IMR-90 (cell line): ENCODE measurements around the gene STKLD1. TPM values are rescaled to one million over a fixed set of nuclear protein-coding genes. Genes with fewer than 3 reads are reported as not detected.

Experiments used
- ATAC-seq: fragments of 200-7000 bp; cut with Tn5 transposase; 2 replicates; pipeline ENCODE4 v1.9.1; 2020; ENCODE audit warnings: low read depth, mild to moderate bottlenecking, moderate library complexity
- BruUV-seq: library from RNA; stranded (reverse); fragments of 400-500 nt; replicated peaks from 2 replicates; lab custom pipeline; 2021; lab: Mats Ljungman, UMichigan
- CTCF ChIA-PET: fragments of 300-600 bp; formaldehyde crosslinking; extraction: SDS; loops from one replicate; lab custom pipeline; 2021; ENCODE audit warnings: antibody characterized with exemption; lab: Yijun Ruan, JAX
- POLR2A ChIA-PET: fragments of 300-600 bp; sonication (Branson Sonifier 250); formaldehyde crosslinking; loops from one replicate; lab custom pipeline; 2022; ENCODE audit warnings: antibody characterized with exemption; ENCODE audit not compliant: unreplicated experiment; lab: Charles Lee
- DNase-seq: peaks from one replicate; pipeline ENCODE4 v3.0.0; 2013
- H2AFZ ChIP-seq: replicated peaks from 2 replicates; pipeline ENCODE3; 2013; ENCODE audit warnings: low read length, mild to moderate bottlenecking; ENCODE audit not compliant: poor library complexity
- H2AK5ac ChIP-seq: 2 replicates; pipeline ENCODE4 v1.6.1; 2013; ENCODE audit warnings: low read depth, low read length, inconsistent platforms
- H2AK9ac ChIP-seq: replicated peaks from 2 replicates; pipeline ENCODE3; 2013; ENCODE audit warnings: mild to moderate bottlenecking, low read depth, low read length, moderate library complexity; ENCODE audit not compliant: poor library complexity
- H2BK120ac ChIP-seq: 2 replicates; pipeline ENCODE4 v1.6.1; 2013; ENCODE audit warnings: low read depth, low read length, inconsistent platforms
- H2BK15ac ChIP-seq: 3 replicates; pipeline ENCODE4 v1.6.1; 2013; ENCODE audit warnings: low read depth, low read length, inconsistent platforms
- H2BK20ac ChIP-seq: 2 replicates; pipeline ENCODE4 v1.6.1; 2013; ENCODE audit warnings: low read depth, mild to moderate bottlenecking, inconsistent platforms, low read length, moderate library complexity
- H2BK5ac ChIP-seq: 2 replicates; pipeline ENCODE4 v1.6.1; 2013; ENCODE audit warnings: mild to moderate bottlenecking, low read depth, low read length, inconsistent platforms; ENCODE audit not compliant: poor library complexity, severe bottlenecking
- H3K14ac ChIP-seq: replicated peaks from 2 replicates; pipeline ENCODE4 v1.6.1; 2013; ENCODE audit warnings: low read depth, low read length, inconsistent platforms
- H3K18ac ChIP-seq: 2 replicates; pipeline ENCODE4 v1.6.1; 2013; ENCODE audit warnings: low read depth, low read length, control low read depth
- H3K23ac ChIP-seq: 2 replicates; pipeline ENCODE4 v1.6.1; 2013; ENCODE audit warnings: low read depth, low read length, inconsistent platforms
- H3K27ac ChIP-seq: 2 replicates; pipeline ENCODE4 v1.5.1; 2013; ENCODE audit warnings: mild to moderate bottlenecking, control low read depth, low read length; ENCODE audit not compliant: insufficient read depth
- H3K27me3 ChIP-seq: 2 replicates; pipeline ENCODE4 v1.6.1; 2013; ENCODE audit warnings: low read length; ENCODE audit not compliant: control insufficient read depth, insufficient read depth
- H3K36me3 ChIP-seq: 2 replicates; pipeline ENCODE4 v1.6.1; 2013; ENCODE audit warnings: low read length, mixed read lengths; ENCODE audit not compliant: control insufficient read depth, insufficient read depth
- H3K4ac ChIP-seq: 2 replicates; pipeline ENCODE4 v1.6.1; 2013; ENCODE audit warnings: low read depth, low read length, inconsistent platforms
- H3K4me1 ChIP-seq: 2 replicates; pipeline ENCODE4 v1.6.1; 2013; ENCODE audit warnings: low read length, mixed read lengths; ENCODE audit not compliant: control insufficient read depth, insufficient read depth
- H3K4me2 ChIP-seq: 2 replicates; pipeline ENCODE4 v1.6.1; 2013; ENCODE audit warnings: low read depth, mild to moderate bottlenecking, control low read depth, low read length, moderate library complexity
- H3K4me3 ChIP-seq: 2 replicates; pipeline ENCODE4 v1.5.1; 2013; ENCODE audit warnings: low read depth, mild to moderate bottlenecking, control low read depth, low read length, moderate library complexity; ENCODE audit not compliant: insufficient read depth
- H3K56ac ChIP-seq: 2 replicates; pipeline ENCODE4 v1.6.1; 2013; ENCODE audit warnings: low read length, inconsistent platforms; ENCODE audit not compliant: insufficient read depth; ENCODE audit errors: extremely low read depth
- H3K79me1 ChIP-seq, 2 experiments: 2 replicates each; pipeline ENCODE4 v1.6.1; 2013; ENCODE audit warnings: low read length in 2 of 2, inconsistent platforms in 1 of 2, low read depth in 1 of 2
- H3K9ac ChIP-seq: 2 replicates; pipeline ENCODE4 v1.6.1; 2013; ENCODE audit warnings: low read depth, low read length, control low read depth
- H3K9me1 ChIP-seq: 2 replicates; pipeline ENCODE4 v1.6.1; 2013; ENCODE audit warnings: low read length, inconsistent platforms; ENCODE audit not compliant: insufficient read depth
- H3K9me3 ChIP-seq: 2 replicates; pipeline ENCODE4 v1.6.1; 2013; ENCODE audit warnings: low read length; ENCODE audit not compliant: control insufficient read depth, insufficient read depth
- H4K20me1 ChIP-seq: 2 replicates; pipeline ENCODE4 v1.6.1; 2013; ENCODE audit warnings: low read length, inconsistent platforms; ENCODE audit not compliant: insufficient read depth
- H4K5ac ChIP-seq: 2 replicates; pipeline ENCODE4 v1.6.1; 2013; ENCODE audit warnings: mild to moderate bottlenecking, low read depth, low read length, control low read depth
- H4K8ac ChIP-seq, 2 experiments: 2 replicates each; pipeline ENCODE4 v1.6.1; 2013; ENCODE audit warnings: low read depth in 2 of 2, low read length in 2 of 2, control low read depth in 1 of 2, inconsistent platforms in 1 of 2
- H4K91ac ChIP-seq: 2 replicates; pipeline ENCODE4 v1.6.1; 2013; ENCODE audit warnings: low read depth, low read length, inconsistent platforms; ENCODE audit not compliant: insufficient read depth
- CHD1 ChIP-seq: IDR thresholded peaks from 2 replicates; pipeline ENCODE4 v1.6.1; 2012; ENCODE audit warnings: low read depth, low read length, improper control_type of control experiment
- MAZ ChIP-seq: IDR thresholded peaks from 2 replicates; pipeline ENCODE4 v1.6.1; 2012; ENCODE audit warnings: low read depth, mild to moderate bottlenecking, low read length, improper control_type of control experiment, moderate library complexity, borderline replicate concordance
- MXI1 ChIP-seq: IDR thresholded peaks from 2 replicates; pipeline ENCODE4 v1.6.1; 2012; ENCODE audit warnings: low read depth, mild to moderate bottlenecking, low read length, moderate library complexity, borderline replicate concordance
- NFE2L2 ChIP-seq: fragments of 150-350 bp; IDR thresholded peaks from 2 replicates; pipeline ENCODE4 v1.6.1; 2016; ENCODE audit warnings: low read depth, mild to moderate bottlenecking, low read length
- RFX5 ChIP-seq: IDR thresholded peaks from 2 replicates; pipeline ENCODE4 v1.8.0; 2012; ENCODE audit warnings: low read depth, mild to moderate bottlenecking, low read length, moderate library complexity
- SMC3 ChIP-seq: fragments of 150-350 bp; IDR thresholded peaks from 2 replicates; pipeline ENCODE4 v1.6.1; 2016; ENCODE audit warnings: low read depth, mild to moderate bottlenecking, antibody characterized with exemption, low read length, moderate library complexity
- WGBS, 2 experiments: methylation state at CpG; one replicate each; pipeline versions ENCODE4 v1.1.5 to v1.1.7; 2013; ENCODE audit warnings: missing lambda C conversion rate in 2 of 2; ENCODE audit not compliant: insufficient read length in 1 of 2; ENCODE audit errors: extremely low coverage in 2 of 2; 5-methylcytosine and 5-hydroxymethylcytosine counted together
- dilution Hi-C: fragments of 300-500 bp; cut with HindIII; formaldehyde crosslinking; loops from one replicate; pipeline ENCODE4 v1.14.3; 2018; ENCODE audit warnings: low sequenced_read_pairs; ENCODE audit not compliant: unreplicated experiment
- in situ Hi-C: fragments of 300-500 bp; cut with MboI; formaldehyde crosslinking; loops from 3 replicates; pipeline ENCODE4 v1.14.3; 2019; ENCODE audit warnings: low sequenced_read_pairs, inconsistent platforms, mixed read lengths
- intact Hi-C: fragments of 100-400 bp; cut with micrococcal nuclease; formaldehyde crosslinking; loops from 2 replicates; pipeline ENCODE4 v1.10.0; 2022
- polyA plus RNA-seq, 3 experiments: library from polyadenylated mRNA; depleted of rRNA; stranded (reverse); fragments of >200 nt; gene quantifications; 2 replicates each; pipeline ENCODE4 v1.2.3, GENCODE V29; 2012; ENCODE audit warnings: low replicate concordance in 1 of 3
- total RNA-seq: library from RNA; depleted of rRNA; stranded (reverse); fragments of >200 nt; gene quantifications from 2 replicates; pipeline ENCODE4 v1.2.3, GENCODE V29; 2012
- TF ChIP-seq, protein P1 (sequence below): conservative IDR thresholded peaks from 2 replicates; pipeline ENCODE4 v1.5.1; 2012; ENCODE audit warnings: mild to moderate bottlenecking, low read depth, low read length, improper control_type of control experiment

Gene STKLD1
- total and polyA plus RNA-seq, 2 of the 4 experiments (the other 2 are of a cell fraction) = 0.54 to 0.65 TPM

DNA sequence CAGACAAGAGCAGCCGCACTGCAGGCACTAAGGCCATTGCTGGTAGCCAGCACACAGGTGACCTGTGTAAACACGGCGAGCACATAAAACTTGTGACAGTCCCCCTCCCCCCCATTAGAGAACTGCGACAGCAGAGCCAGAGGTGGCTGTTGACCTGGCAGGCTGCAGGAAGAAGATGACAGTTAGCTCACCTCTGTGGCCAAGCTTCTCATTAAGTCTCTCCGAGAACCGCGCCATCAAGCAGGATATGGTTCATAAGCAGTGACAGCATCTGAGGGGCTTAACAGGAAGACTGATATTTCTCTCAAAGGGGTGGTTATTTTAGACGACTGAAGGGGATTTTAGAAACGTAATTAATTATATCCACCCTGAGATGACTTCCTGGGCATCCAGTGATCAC is 5.5 kb upstream of the STKLD1 start:
- Histone ChIP-seq H3K23ac (no peak overlapping the region), H2AFZ (no peak overlapping the region), H3K27me3 (no peaks in the 10 kb centered on the region), H2BK15ac (no peak overlapping the region), H3K36me3 (peaks cover 67% of the 10 kb centered on the region), H3K9me3 (no peaks in the 10 kb centered on the region), H2AK5ac (no peak overlapping the region), H4K91ac (no peak overlapping the region), H2BK120ac (no peak overlapping the region), H3K14ac (no peak overlapping the region), H3K79me1 (peaks cover 13 to 60% of the 10 kb centered on the region in 2 experiments), H2BK20ac (no peak overlapping the region), H4K20me1 (peaks cover 96% of the 10 kb centered on the region), H3K4me2 (no peak overlapping the region), H3K9me1 (peaks cover 32% of the 10 kb centered on the region), H3K56ac (no peak overlapping the region), H2BK5ac (no peak overlapping the region), H3K4me3 (no peak overlapping the region), H3K4ac (no peak overlapping the region), H3K18ac (no peak overlapping the region), H4K8ac (no peak overlapping the region), H3K27ac (no peak overlapping the region), H3K4me1 (peaks cover 12% of the 10 kb centered on the region), H3K9ac (no peak overlapping the region), H4K5ac (no peak overlapping the region), H2AK9ac (no peak overlapping the region)
- in situ Hi-C loops = no loop called here
- dilution Hi-C loops = no loop called here
- DNase-seq (no peak), ATAC-seq (no peak)
- 100% methylated on average over 3 of the region's 9 CpGs; no CpG with 5 or more reads in 1 of the 2 experiments for WGBS, 2 experiments
- BruUV-seq = no TSS peak
- TF ChIP-seq SMC3 (no peak), NFE2L2 (no peak), MAZ (no peak), CHD1 (no peak), RFX5 (no peak), MXI1 (no peak)
- TF ChIP-seq, protein P1, sequence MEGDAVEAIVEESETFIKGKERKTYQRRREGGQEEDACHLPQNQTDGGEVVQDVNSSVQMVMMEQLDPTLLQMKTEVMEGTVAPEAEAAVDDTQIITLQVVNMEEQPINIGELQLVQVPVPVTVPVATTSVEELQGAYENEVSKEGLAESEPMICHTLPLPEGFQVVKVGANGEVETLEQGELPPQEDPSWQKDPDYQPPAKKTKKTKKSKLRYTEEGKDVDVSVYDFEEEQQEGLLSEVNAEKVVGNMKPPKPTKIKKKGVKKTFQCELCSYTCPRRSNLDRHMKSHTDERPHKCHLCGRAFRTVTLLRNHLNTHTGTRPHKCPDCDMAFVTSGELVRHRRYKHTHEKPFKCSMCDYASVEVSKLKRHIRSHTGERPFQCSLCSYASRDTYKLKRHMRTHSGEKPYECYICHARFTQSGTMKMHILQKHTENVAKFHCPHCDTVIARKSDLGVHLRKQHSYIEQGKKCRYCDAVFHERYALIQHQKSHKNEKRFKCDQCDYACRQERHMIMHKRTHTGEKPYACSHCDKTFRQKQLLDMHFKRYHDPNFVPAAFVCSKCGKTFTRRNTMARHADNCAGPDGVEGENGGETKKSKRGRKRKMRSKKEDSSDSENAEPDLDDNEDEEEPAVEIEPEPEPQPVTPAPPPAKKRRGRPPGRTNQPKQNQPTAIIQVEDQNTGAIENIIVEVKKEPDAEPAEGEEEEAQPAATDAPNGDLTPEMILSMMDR = no peak
- POLR2A ChIA-PET = no interaction called here
- CTCF ChIA-PET = no interaction called here
- intact Hi-C loops = no loop called here
